ENCODE results near the gene ARHGEF1. TPM values are rescaled to one million over a fixed set of nuclear protein-coding genes. Genes with fewer than 3 reads are reported as not detected.

ARHGEF1 gene
- total RNA-seq, 1 donor from 2014 or later: 10.9 TPM

- TF ChIP-seq EZH2 (IDR thresholded peaks at IDR 0.05) (no peak), EZH2phosphoT487 (IDR thresholded peaks at IDR 0.05) (no peak)
- no peak overlapping the region for H3K4me3 ChIP-seq
- no peaks in the 10 kb centered on the region for H4K20me1 ChIP-seq (ENCODE audit: low read depth)
- no peaks in the 10 kb centered on the region for H3K36me3 Mint-ChIP-seq
- DNase-seq (ENCODE audit: low spot score): no peak
- H3K4me2 ChIP-seq: no peak overlapping the region
- no peak overlapping the region for H3K4me3 Mint-ChIP-seq
- no peaks in the 10 kb centered on the region for H3F3A ChIP-seq (ENCODE audit: low read depth)
- H3K27ac Mint-ChIP-seq: no peak overlapping the region
- no peak overlapping the region for H3K27ac ChIP-seq
- no peaks in the 10 kb centered on the region for H3K9me3 Mint-ChIP-seq
- no peaks in the 10 kb centered on the region for H3K4me1 Mint-ChIP-seq
- H3K27me3 ChIP-seq: peaks cover 45% of the 10 kb centered on the region
- no peaks in the 10 kb centered on the region for H3K79me2 ChIP-seq (ENCODE audit: low read depth)
- H3K9me3 ChIP-seq (ENCODE audit: low read depth): no peaks in the 10 kb centered on the region
- no peaks in the 10 kb centered on the region for H3K36me3 ChIP-seq
- no peaks in the 10 kb centered on the region for H3K4me1 ChIP-seq
- H3K9ac ChIP-seq: no peak overlapping the region
- no peak overlapping the region for H2AFZ ChIP-seq (replicated peaks)
- H3K27me3 Mint-ChIP-seq (ENCODE audit: insufficient read depth, low read depth): peaks cover 23% of the 10 kb centered on the region
These were observed 33.9 kb upstream of the ARHGEF1 start for GRCh38 chr19:41849067-41849466.

GRCh38 chr19:41850381-41850780, 32.6 kb upstream of the ARHGEF1 start:
- no peak for DNase-seq (ENCODE audit: low spot score)
- no peak overlapping the region for H3K4me2 ChIP-seq
- H2AFZ ChIP-seq (replicated peaks): no peak overlapping the region
- H4K20me1 ChIP-seq (ENCODE audit: low read depth): no peaks in the 10 kb centered on the region
- H3K4me3 ChIP-seq: no peak overlapping the region
- H3K27me3 ChIP-seq: peaks cover 58% of the 10 kb centered on the region
- H3K36me3 ChIP-seq: no peaks in the 10 kb centered on the region
- H3K4me1 ChIP-seq: no peaks in the 10 kb centered on the region
- H3K9me3 ChIP-seq (ENCODE audit: low read depth): no peaks in the 10 kb centered on the region
- Mint-ChIP-seq H3K4me1 (no peaks in the 10 kb centered on the region), H3K4me3 (no peak overlapping the region), H3K9me3 (no peaks in the 10 kb centered on the region), H3K27me3 (ENCODE audit: insufficient read depth, low read depth) (peaks cover 22% of the 10 kb centered on the region), H3K36me3 (no peaks in the 10 kb centered on the region), H3K27ac (no peak overlapping the region)
- no peak for TF ChIP-seq EZH2phosphoT487 (IDR thresholded peaks at IDR 0.05)
- TF ChIP-seq CTCF (IDR thresholded peaks at IDR 0.05): no peak
- TF ChIP-seq EZH2 (IDR thresholded peaks at IDR 0.05): no peak
- no peak overlapping the region for H3K9ac ChIP-seq
- H3K27ac ChIP-seq: no peak overlapping the region
- no peaks in the 10 kb centered on the region for H3F3A ChIP-seq (ENCODE audit: low read depth)
- no peaks in the 10 kb centered on the region for H3K79me2 ChIP-seq (ENCODE audit: low read depth)

GRCh38 chr19:41851456-41851855, 31.5 kb upstream of the ARHGEF1 start:
- no peak overlapping the region for H3K4me3 Mint-ChIP-seq
- Histone ChIP-seq H3K4me2 (no peak overlapping the region), H3K36me3 (no peaks in the 10 kb centered on the region), H3K27me3 (peaks cover 66% of the 10 kb centered on the region), H2AFZ (replicated peaks) (no peak overlapping the region), H4K20me1 (ENCODE audit: low read depth) (no peaks in the 10 kb centered on the region), H3K4me3 (no peak overlapping the region), H3F3A (ENCODE audit: low read depth) (no peaks in the 10 kb centered on the region), H3K4me1 (no peaks in the 10 kb centered on the region), H3K9ac (no peak overlapping the region), H3K9me3 (ENCODE audit: low read depth) (no peaks in the 10 kb centered on the region), H3K27ac (no peak overlapping the region), H3K79me2 (ENCODE audit: low read depth) (no peaks in the 10 kb centered on the region)
- H3K4me1 Mint-ChIP-seq: no peaks in the 10 kb centered on the region
- no peak for TF ChIP-seq EZH2phosphoT487 (IDR thresholded peaks at IDR 0.05)
- no peak for TF ChIP-seq CTCF (IDR thresholded peaks at IDR 0.05)
- no peak for TF ChIP-seq EZH2 (IDR thresholded peaks at IDR 0.05)
- H3K36me3 Mint-ChIP-seq: no peaks in the 10 kb centered on the region
- H3K9me3 Mint-ChIP-seq: no peaks in the 10 kb centered on the region
- peaks cover 22% of the 10 kb centered on the region for H3K27me3 Mint-ChIP-seq (ENCODE audit: insufficient read depth, low read depth)
- no peak for DNase-seq (ENCODE audit: low spot score)
- H3K27ac Mint-ChIP-seq: no peak overlapping the region

GRCh38 chr19:41853344-41853743, 29.6 kb upstream of the ARHGEF1 start:
- H3K9me3 ChIP-seq (ENCODE audit: low read depth): no peaks in the 10 kb centered on the region
- H3K4me1 ChIP-seq: no peaks in the 10 kb centered on the region
- no peak overlapping the region for H3K9ac ChIP-seq
- TF ChIP-seq EZH2phosphoT487 (IDR thresholded peaks at IDR 0.05): no peak
- TF ChIP-seq EZH2 (IDR thresholded peaks at IDR 0.05): no peak
- no peak for TF ChIP-seq CTCF (IDR thresholded peaks at IDR 0.05)
- no peak overlapping the region for H2AFZ ChIP-seq (replicated peaks)
- no peaks in the 10 kb centered on the region for H3F3A ChIP-seq (ENCODE audit: low read depth)
- no peak overlapping the region for H3K4me2 ChIP-seq
- DNase-seq (ENCODE audit: low spot score): no peak
- H3K4me1 Mint-ChIP-seq: no peaks in the 10 kb centered on the region
- peaks cover 85% of the 10 kb centered on the region for H3K27me3 ChIP-seq
- no peaks in the 10 kb centered on the region for H3K36me3 Mint-ChIP-seq
- no peaks in the 10 kb centered on the region for H3K36me3 ChIP-seq
- peaks cover 22% of the 10 kb centered on the region for H3K27me3 Mint-ChIP-seq (ENCODE audit: insufficient read depth, low read depth)
- no peaks in the 10 kb centered on the region for H3K79me2 ChIP-seq (ENCODE audit: low read depth)
- no peak overlapping the region for H3K4me3 Mint-ChIP-seq
- no peak overlapping the region for H3K27ac ChIP-seq
- H3K4me3 ChIP-seq: no peak overlapping the region
- no peaks in the 10 kb centered on the region for H3K9me3 Mint-ChIP-seq
- no peaks in the 10 kb centered on the region for H4K20me1 ChIP-seq (ENCODE audit: low read depth)
- no peak overlapping the region for H3K27ac Mint-ChIP-seq

Data from neural progenitor cell (in vitro differentiated cells).